GM20431 (cell line): ENCODE results near the gene NTF3.

Experiments
- in situ Hi-C: fragments of 300-500 bp; cut with MseI, MboI; formaldehyde crosslinking; loops from one replicate; pipeline ENCODE4 v1.15.0; 2020; ENCODE audit warnings: low sequenced_read_pairs; ENCODE audit not compliant: unreplicated experiment

Gene NTF3

DNA sequence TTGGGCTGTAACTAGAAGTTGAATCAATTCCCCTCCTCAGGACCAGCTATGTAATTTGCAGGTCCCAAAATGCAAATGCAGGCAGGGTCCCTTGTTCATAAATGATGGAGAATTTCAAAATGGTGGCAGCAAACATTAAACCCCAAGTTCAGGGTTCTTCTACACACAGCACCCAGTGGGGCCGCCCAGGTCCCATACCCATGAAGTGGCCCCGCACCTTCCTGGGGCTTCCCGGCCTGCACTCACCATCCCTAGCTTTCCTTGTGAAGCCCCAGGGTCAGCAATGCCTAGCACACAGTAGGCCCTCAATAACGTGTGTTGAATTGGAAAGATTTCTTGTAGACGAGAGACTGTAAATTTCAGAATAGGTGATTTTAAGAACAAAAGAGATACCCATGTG is 76.0 kb downstream of the NTF3 start:
- in situ Hi-C loops: no loop called here

DNA sequence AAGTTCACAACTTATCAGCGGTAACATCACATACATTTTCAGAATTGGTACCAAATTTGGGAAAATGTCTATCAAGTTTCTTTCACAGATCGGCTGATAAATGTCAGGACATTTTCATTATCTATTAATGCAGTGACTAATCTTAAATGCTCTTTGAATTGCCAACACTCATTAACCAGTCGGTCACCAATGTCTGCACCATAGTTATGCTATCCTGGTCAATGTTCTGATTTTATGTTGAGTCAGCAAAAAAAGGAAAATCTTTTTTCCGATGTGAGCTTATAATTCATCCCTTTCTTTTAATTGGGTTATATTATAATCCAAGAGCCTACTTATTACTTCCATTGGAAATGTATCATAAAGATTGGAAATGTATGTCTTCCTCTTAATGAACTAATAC is 77.2 kb downstream of the NTF3 start:
- in situ Hi-C loops: no loop called here

DNA sequence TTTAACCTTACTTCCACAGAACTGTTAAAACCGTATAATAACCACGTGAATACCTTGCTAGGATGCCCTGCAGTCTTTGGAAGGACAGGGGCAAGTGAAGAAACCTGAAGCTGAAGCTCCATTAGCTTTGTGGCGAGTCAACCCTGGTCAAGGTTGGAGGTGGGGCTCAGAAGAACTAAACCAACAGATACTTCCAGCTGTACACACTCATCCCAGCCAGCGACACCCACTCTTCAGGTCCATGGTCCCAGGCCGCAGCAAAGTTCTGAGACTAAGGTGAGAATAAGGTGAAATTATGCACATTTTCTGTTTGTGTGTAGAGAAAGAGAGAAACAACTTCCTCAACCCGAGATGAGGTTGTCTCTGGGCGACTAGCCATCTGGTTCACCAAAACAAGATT is 77.6 kb downstream of the NTF3 start:
- in situ Hi-C loops: no loop called here

DNA sequence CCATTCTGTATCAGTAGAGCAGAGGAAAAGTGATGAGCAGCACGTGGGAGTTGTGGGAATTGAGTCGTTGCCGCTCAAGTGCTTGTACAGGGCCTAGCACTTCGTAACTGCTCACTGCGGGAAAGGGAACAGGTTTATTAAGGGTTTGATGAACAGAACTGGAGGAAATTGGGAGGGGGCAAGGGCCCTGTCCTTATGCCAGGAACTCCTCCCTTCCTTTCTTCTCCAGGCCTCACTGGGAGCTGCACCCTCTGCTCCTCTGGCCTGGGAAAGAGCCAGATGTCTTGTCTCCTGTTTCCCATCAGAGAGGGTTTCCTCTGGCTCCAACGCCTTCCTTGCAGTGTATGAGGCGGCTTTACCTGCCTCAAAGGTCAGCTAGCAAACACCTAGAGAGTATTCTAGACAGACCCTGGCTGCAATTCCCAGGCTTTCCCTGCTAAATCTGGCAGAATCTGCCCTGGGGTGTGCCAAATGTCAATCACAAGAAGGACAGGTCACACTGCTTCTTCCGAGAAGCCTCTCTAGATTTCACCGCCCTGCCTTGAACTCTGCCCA is 78.4 kb downstream of the NTF3 start:
- in situ Hi-C loops: no loop called here

DNA sequence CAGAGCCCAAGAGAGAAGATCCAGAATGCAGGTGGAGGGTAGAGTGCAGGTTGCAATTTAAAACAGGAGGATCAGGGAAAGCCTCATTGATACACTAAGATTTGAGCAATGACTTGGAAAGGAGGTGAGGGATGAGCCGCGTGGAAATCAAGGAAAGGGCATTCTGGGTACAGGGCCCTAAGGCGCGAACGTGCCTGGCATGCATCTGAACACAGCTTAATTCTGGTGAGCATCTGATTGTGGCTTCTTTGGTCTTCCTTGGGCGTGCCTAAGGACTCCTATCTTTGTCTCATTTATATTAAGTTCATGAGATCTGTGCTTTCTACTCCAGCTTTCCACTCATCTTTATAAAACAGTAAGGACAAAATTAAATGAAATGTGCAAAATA is 79.3 kb downstream of the NTF3 start:
- in situ Hi-C loops: no loop called here

DNA sequence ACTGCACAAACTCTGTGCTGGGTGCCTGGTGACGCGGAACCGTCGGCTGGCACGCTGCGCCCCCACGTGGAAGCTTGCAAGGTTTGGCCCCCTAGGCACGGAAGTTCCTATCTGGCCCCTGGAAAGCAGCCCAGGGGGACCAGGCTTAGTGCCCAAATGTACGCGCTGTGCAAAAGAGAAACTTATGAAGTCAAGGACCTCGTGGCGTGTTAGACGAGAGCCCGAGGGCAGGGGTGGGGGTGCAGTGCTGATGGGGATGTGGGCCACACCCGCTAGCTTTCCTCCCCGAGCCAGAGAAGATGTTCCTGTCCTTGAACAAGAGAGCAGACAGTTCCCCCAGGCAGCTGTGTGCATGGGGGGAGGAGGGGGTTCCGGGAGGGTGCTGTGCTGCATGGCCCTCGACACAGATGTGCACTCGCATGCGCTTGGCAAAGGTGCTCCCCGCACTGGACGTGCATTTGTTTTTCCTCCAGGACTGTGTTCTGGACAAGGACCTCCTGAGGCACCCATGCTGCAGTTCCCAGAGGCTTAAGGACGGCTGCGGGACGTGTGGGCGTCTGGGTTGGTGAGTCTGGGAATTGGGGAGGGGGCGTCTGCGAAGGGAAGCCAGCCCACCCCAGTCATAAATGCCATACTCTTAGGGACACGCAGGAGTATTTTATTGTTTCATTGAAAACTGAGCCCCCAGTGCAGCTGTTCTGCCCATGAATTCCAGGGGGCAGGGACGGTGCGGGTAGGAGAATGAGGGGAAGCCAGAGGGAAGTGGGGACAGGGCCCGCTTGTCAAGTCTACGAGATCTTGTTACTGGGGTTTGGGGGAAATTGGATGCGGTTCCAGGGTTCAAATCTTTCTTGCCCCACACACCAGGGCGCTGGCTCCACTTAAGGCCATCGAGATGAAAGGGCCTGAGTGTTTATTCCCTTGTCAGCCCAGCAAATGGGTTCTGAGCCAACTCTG is 80.0 kb downstream of the NTF3 start:
- in situ Hi-C loops: no loop called here

DNA sequence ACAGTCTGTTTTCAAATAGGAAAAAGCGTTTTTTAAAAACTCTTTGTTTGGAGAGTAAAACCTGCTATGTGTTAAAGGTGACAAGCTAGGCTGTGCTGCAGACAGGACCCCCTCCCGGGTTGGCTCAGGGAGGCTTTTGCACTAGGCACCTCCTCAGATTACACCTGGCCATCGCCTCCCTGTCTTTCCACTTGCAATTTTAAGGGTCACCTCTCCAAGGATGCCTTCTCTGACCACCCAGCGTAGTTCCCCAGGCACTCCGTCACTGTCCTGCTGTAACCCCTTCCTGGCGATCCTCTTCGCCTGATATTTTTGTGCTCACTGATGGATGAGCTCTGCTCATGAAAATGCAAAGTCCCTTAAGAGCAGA is 80.7 kb downstream of the NTF3 start:
- in situ Hi-C loops: no loop called here

DNA sequence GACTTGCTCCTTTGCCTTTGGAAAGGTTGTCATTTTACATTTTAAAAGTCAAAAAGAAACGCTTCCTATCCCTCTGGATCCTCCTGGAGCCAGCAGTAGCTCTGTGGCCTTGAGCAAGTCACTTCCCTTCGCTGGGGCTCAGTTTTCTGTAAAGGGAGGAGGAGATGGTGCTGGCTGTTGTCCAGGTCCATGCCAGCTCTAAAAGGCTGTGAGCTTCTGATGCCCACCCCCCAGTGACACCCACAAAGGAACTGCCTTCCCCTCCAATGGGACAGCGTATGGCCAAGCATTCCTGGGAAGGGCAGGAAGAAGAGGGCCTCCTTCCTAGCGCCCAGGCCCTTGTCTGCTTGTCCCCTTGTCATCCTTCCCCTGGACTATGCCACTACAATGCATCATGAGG is 81.5 kb downstream of the NTF3 start:
- in situ Hi-C loops: no loop called here

DNA sequence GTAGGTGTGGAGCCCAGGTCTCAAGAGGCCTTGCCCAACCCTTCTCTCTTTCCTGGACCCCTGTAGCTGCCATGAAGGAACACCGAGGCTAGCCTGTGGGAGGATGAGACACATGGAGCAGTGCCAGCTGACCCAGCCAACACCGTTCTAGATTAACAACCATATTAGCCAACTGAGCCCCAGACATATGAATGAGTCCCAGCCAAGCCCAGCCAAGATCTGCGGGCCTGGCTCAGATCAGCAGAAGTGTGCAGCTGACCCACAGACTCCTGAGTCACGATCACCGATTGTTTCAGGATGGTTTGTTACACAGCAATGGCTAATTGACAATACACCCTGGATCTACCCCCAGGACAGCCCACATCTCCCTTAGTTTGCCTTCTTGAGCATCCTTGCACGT is 82.1 kb downstream of the NTF3 start:
- in situ Hi-C loops: no loop called here

DNA sequence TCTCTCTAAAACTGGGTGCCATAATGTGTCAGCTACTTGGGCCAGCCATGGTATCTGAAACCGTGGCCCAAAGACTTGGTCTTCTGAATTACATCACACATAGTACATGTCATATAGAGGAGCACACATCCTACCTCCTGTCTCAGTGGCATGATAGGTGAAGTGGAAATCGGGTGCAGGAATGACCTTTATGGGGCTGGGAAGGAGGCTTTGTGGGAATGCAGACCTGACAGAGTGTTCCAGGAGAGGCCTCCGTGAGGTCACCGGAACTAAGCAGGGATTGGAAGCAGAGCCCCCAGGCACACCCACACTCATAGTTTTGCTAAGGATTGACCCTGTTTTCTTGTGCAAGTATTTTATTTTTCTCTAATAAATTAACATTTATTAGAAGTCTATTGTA is 82.6 kb downstream of the NTF3 start:
- in situ Hi-C loops: no loop called here

DNA sequence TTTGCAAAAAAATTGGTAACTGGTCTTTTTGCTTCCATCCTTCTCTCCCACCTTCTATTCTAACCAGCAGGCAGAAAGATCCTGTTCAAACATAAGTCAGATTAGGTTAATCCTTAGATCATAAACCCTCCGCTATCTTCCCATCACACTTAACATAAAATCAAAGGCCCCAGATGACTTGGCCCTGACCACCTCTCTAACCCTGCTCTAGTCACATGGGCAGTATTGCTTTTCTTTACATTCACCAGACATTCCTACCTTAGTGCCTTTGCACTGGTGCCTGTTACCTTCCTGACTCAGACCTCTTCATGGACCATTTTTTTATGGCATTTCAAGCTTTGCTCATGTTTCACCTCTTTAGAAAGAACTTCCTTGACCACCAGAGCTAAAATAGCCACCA is 83.5 kb downstream of the NTF3 start:
- in situ Hi-C loops: no loop called here

DNA sequence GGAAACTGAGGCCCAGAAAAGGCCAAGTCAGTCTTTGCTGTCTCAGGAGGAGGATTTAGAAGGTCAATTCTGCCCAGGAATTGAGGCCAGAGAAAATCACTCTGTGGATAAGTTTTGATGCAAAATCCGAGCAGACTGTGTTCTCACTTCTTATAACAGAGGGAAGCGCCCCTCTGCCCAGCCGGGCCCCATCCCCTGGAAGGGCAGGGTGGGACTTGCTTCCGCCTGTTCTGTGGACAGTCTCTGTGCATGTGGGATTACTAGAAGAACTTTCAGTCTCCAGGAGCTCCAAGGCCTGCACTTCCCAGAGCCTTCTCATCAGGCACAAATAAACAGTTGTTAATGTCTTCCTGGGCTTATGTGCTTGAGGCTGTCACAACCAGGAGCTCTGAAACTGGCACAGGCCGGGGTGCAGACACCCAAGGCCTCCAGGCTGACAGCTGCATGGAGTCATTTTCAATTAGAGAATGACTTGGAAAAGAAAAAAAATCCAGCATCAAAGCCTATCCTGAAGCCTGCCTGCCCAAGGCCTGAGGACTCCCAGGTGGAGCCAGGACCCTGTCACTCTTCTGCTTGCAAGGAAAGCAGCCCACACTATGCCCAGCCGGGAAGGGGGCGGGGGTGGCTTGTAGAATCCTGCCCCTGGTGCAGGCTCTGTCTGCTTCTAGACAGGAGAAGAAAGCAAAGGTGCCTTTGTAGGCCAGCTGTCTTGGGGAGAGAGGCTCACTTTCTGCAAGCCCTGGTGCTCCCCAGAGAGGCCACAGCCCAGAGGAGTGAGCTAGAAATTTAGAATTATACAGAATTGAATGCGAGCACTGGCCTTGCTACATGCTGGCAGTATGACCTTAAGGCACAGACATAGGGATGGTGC is 84.7 kb downstream of the NTF3 start:
- in situ Hi-C loops: no loop called here

DNA sequence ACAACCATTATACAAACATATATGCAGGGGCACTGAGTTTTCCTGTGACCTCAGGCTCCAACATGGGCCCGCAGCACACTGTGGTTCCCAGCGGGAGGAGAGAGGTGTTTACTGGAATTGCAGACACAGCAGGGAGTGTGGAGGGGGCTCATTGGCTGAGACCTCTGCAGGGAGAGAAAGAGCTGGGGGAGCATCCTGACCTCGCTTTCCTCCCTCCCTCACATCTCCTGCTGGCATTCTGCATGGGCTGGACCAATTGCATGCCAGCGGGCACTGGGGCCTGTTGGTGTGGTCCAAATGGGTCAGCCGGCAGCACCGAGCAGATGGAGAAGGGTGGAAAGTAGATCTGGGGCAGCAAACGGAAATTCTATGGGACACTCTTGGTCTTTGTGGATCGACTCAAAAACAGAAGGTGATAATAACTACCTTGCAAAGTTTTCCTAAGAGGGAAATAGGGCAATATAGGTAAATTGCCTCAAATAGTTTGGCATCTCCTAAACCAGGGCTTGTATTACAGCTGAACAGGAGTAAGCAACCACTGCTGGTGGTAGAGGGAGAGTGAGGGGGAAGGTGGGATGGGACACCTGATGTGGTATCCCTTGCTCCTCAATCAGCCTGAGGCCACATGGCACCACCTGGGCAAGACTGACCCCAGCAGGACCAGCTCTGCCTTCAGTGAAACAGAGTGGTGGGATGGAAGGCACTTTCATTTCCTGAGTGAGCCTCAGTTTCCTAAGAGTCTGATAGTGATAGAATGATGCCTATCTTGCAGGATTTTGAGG is 86.9 kb downstream of the NTF3 start:
- in situ Hi-C loops: no loop called here

DNA sequence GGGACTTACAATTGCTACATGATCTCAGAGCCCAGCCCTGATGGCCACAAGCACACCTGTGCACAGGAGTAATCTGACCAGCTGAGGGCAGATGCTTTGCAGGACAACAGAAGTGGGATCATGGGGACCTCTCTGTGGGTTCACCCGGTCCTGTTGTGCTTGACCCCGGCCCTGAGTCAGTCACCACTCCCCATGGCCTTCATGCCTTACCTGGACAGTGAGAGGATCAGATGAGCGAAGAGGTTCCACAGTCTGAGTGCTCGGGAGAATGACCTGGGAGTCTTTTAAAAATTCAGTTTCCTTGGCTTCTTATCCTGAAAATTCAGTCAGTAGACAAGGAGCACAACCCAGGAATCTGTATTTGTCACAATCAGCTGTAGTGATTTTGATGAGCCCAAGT is 88.1 kb downstream of the NTF3 start:
- in situ Hi-C loops: no loop called here

DNA sequence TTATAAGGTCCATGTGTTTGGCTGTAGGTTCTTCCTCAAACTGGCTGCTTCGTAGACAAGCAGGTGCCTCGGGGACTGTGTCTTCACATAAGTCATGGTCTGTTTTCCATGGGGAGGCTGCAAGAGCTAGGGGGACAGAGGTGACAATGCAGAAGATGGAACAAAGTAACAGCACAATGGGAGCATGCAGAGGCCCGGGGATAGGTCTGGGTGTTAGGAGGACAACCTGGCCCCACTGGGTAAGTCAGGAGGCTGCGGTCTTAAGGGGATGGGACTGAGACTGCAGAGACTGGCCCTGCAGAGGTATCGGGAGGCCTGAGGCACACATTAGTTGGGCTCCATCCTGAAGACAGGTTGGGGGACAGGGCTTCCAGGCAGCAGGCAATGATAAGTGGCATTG is 88.9 kb downstream of the NTF3 start:
- in situ Hi-C loops: no loop called here

DNA sequence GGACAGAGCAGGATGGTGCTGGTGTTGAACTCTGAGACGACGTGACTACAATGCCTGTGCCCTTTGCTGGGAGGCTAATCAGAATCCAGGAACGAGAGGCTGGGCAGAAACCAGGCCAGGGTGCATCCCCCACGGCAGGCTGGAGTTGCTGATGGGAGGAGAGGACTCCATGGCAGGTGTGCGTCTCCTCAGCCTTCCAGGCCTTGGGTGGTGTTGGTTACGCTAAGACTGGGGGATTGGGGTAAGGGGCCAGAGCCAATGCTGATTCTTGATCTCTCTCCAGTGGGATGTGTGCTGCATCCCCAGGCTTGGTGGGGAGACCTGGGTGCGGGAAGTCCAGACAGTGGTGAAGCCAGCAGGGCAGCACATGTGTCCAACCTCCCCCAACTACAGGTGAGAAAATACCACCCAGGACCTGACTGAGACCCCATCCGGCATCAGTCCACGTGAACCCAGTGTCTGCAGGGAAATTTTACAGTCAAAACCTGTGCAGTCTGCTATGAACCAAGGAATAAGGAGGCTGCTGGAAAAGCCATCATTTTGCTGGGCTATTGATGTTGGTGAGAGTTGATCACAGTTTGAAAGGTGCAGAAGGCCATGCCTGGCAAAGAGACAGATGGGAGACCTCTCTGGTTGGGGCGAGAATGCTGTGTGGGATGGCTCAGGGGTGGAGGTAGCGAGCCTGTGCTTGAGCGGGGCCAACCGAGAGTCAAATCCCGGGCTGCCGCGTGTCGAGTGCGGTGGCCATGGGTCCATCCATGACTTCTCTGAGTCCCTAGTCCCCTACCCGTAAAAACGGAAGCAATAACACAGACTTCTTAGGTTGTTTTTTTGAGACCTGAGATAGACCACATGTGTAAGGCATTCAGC is 89.8 kb downstream of the NTF3 start:
- in situ Hi-C loops: no loop called here

DNA sequence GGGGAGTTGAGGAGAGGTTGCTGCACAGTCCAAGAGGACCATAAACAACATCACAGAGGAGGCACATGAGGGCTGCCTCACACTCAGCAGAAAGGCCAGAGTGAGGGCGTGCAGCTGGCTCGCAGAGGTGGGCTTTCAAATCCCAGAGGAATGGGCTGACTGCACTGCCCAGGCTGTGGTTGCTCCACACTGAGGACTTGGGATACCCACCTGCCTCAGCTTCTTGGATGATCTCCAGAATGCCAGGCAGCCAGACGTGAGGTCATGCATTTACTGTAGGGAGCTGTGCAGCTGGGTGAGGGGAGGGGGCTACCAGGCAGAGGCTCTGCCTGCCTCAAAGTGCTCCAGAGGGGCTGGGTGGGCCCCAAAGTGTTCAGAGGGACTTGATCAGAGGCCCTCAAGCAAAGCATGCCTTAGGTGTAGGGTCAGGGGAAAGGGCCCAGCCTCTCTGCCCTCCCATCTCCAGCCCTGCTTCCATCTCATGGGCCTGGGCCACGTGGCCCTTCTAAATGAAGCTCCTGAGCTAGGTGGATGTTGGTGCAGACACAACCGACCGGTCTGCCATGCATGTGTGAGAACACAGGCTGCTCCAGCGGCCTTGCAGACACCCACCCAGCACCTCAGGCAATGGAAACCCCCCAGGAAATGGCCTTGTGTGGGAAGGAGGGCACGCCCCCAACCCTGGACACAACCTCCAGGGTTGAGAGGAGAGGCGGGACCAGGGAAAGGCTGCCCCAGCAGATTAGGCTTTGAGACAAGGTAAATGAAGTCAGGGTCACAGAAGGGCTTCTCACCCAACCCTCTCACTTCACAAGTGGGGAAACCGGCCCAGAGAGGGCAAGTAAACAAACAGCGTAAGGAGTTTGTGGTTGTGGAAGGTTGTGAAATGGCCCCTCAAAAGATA is 90.8 kb downstream of the NTF3 start:
- in situ Hi-C loops: no loop called here

DNA sequence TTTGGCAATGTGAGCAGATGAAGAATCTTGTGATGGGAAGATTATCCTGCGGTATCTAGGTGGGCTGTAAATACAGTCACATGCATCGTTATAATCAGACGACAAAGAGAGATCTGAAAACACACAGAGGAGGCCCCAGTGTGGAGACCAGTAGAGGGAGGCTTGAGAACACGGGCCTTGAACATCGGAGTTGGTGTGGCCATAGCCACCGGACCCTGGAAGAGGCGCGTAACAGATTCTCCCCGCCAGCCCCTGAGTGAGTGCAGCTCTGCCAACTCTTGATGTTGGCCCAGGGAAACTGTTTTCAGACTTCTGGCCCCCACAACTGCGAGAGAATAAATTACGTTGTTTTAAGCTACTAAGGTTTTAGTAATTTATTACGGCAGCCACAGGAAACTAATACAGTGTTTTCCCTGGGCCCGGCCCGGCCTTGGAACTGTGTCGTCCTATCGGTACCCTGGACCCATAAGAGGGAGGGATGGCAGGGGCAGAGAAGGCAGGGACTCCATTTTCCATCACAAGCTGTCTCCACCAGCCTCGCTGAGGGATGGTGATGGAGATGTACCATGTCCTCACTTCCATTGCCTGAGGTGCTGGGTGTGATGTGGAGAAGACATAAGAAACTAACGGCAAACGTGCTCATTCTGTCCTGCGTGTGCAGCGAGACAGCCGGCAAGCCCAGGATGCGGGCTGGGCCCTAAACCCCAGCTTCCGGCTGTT is 91.6 kb downstream of the NTF3 start:
- in situ Hi-C loops: no loop called here
